HG03066 (cell line): ENCODE measurements around the gene QRICH2.
"Not testable (repeated sequence)": the region's sequence is repeated elsewhere in the genome, so short reads cannot be mapped to it uniquely, and the experiment has no call there.

Source experiments
- ATAC-seq: cut with Tn5 transposase; IDR thresholded peaks from one replicate; pipeline ENCODE4 v1.9.1; 2021; ENCODE audit warnings: low read depth; ENCODE audit not compliant: unreplicated experiment

QRICH2 gene

DNA sequence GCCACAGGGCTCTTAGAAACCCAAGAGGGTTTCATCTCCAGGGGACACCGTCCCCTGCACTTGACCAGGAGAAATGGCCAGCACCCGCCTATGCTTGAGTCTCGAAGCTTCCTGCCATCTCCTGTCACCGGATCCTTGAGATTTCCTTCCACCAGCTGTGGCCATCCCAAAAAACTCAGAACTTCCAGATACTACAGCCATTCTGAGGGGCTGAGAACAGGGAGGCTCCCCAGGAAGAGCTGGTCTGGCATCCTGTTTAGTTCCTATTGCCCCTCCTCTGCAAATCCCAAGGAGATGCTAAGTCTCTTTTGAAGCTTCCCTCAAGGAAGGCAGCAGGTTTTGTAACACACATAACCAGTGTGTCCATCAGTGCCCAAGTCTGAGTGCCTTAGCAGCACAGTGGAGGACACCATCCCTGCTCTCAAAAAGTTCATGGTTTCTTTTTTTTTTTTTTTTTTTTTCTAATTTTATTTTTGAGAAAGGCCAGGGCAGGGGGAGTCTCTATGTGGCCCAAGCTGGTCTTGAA lies 41.0 kb downstream of the QRICH2 start:
- no peak for ATAC-seq

DNA sequence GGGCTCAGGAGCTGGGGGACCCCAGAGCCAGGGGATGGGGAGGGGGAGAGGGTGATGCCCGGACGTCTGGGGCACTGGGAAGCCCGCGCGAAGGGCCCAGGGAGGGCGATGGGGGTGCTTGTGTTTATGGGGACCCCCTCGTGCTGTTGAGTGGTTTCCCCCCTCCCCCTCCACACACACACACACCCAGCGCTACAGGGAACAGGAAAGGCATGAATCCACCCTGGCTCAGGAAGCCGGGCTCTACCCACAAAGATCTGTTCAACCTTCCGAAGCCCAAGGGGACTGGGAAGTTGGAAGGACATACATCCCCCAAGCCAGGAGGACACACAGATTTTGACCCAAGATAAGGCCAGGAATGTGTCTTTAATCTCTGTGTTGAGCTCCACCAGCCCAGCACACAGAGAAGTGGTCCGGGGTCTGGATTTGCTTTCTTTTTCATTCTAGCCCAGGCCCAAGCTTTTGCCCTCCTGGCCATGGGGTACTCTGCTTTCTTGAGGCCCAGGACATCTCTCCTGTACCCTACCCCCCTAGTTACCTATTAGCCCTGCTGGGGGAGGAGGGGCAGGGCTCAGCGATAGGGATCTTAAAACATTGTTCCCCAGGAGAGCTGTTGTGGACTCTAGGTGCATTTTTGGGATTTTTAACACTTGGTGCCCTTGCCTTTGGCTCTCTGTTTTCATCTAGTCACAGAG lies 41.7 kb downstream of the QRICH2 start:
- no peak for ATAC-seq

DNA sequence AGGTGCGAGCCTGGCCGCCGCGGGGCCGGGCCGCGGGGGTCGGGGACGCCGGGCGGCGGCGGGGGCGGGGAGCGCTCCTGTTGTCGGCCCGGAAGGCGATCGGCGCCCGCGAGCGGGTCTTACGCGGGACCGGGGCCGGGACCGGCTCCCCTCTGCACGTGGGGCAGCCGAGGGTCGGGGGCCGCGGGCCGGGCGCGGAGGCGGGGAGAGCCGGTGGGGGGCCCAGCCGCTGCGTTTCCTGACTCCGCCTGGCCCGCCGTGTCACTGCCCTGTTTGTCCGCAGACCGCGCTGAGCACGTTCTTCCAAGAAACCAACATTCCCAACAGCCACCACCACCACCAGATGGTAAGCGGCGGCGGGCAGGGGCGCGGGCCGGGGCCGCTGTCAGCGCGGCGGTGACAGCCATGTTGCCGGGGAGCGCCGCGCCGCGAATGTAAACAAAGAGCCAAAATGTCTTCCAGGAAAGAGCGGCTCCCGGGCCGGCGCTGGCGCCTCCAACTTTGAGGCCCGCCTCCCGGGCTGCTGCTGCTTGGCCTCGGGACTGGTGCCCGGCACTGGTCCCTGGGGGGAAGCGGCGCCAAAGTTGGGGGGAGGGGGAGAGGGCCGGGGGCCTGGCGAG lies 42.3 kb downstream of the QRICH2 start:
- no peak for ATAC-seq

DNA sequence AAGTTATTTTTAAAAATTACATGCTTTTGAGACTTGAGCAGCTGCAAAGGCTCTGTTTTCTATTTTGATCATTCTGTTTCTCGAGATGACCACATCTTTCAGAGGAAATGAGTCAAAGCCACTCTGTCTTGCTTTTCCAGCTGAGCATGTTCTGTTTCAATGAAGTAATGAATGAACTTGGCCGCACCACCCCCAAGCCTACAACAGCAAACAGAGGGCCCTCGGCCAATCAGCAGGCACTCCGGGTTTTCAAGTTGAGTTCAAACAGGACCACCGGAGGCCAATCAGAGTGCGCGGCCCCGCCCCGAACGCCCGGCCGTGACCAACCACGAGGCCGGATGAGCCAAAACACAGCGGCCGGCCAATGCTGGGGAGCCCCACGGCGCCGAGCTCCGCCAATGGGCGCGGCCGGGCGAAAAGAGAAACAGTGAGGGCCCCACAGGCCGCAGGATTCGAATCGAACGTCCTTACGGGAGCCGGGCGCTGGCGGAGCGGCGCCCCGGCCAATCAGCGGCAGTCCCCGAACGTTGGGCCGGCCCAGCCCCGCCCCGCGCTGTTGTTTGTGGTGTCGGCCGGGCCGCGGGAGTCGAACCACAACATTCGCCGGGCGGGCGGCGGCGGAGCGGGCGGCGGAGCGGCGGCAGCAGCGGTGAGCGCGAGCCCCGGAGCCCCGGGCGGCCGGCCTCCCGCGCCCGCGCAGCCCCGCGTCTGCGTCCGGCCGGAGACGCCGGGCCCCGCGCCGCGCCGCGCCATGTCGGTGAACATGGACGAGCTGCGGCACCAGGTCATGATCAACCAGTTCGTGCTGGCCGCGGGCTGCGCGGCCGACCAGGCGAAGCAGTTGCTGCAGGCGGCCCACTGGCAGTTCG lies 43.1 kb downstream of the QRICH2 start, which contains the start of gene UBALD2:
Gene UBALD2, plus strand, starts transcription at position 594 of the 869 bp plus-strand sequence. Its CDS starts 158 bp downstream, at position 752.
- ATAC-seq = peak; percentile 67

DNA sequence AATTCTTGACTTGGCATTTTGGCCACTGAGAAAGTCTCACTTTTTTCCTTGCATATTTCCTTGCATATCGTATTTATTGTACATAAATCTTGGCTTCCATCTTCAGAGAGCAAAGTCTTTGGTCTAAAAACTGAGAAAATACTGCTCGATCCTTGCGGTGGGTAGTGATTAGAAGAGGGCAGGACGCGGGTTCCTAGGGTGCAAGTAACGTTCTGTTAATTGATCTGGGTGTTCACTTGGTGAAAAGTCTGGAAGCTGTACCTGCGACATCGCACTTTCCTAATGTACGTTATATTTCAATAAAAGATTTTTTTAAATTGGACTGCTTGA lies 43.7 kb downstream of the QRICH2 start:
- peak; percentile 2 for ATAC-seq

DNA sequence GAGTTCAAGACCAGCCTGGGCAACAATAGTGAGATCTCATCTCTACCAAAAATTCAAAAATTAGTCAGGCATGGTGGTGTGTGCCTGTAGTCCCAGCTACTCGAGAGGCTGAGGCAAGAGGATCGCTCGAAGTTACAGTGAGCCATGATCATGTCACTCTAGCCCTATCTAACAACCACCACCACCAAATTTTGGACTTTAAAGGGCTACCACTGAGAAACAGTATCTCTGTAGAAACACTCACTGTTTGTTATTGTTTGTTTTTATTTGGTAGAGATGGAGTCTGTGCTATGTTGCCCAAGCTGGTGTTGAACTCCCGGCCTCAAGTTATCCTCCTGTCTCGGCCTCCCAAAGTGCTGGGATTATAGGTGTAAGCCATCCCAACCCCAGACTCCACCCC lies 44.2 kb downstream of the QRICH2 start:
- ATAC-seq = no peak

DNA sequence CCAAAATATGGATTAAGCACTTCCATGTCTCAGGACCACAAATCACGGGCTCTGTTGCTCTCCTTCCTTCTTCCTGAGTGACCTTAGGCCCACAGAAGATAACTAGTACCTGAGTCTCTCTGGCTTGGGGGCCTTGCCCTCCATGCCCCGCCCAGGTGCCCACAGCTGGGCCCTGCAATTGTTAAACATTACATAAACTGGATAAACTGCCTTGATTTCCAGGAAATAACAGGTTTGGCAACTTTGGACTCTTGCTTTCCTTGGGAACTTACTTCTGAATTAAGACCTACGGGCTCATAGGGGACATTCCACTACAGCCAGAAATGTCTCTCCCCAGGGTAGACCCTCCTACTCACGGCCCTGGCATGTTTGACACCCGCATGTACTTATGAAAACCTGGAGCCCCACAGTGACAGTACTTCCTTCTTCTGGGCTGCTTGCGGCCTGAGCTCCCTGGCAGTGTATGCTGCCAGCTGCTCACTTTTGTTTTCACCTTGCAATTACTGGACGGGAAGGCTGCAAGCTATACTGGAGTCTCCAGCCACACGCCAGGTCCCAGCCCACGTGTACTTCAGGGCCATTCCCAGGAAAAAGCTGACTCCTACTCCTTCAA lies 45.2 kb downstream of the QRICH2 start:
- ATAC-seq = no peak

DNA sequence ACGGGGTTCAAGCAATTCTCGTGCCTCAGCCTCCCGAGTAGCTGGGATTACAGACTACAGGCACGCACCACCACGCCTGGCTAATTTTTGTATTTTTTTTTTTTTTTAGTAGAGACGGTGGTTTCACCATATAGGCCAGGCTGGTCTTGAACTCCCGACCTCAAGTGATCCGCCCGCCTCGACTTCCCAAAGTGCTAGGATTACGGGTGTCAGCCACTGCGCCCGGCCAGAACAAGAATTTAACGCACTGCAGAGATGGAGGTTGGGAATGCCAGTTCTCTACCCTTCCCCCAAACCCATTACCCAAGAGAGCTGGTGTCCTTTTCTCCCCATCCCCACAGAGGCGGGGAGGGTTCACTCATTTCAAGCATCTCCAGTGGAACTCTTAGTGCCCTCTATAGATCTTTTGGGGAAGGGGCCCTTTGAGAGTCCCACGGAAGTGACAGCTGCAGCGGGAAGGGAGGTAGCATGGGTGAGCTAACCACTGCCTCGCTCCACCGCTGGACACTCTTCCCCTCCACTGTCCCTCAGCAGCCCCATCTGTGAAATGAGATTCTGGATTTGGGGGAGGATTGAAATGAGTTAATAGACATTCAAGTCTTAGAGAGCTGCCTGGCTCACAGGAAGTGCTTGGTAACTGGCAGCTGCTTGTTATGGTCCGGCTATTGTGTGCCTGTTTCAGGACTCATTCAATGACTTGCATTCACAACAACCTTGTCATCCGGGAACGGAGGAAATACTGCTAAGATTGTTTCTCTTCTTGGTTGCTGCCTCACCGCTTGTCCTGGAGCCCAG lies 46.5 kb downstream of the QRICH2 start:
- no peak for ATAC-seq

DNA sequence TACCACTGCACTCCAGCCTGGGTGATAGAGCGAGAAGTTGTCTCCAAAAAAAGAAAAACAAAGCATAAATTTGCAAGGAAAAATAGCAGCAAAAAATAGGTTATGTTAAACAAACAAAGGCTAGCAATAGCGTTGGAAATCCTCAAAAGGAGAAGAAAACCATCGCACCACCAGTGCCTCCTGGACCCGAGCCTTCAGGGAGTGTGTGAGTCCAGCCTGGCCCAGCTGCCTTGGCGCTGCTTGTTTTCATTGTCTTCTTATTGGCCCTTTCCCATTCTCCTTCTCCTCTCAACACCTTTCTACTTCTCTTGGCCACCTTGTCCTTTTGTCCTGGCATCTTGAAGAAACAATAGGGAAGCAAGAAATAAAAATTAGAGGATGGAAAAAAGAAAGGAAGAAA lies 47.4 kb downstream of the QRICH2 start:
- no peak for ATAC-seq

DNA sequence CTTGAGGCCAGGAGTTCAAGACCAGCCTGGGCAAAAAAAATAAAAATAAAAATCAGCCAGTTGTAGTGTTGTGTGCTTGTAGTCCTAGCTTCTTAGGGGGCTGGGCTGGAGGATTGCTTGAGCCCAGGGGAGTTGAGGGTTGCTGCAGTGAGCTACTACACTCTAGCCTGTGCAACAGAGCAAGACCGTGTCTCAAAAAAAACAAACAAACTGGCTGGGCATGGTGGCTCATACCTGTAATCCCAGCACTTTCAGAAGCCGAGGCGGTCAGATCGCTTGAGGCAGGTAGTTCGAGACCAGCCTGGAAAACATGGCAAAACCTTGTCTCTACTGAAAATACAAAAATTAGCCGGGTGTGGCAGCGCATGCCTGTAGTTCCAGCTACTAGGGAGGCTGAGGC lies 47.9 kb downstream of the QRICH2 start:
- ATAC-seq = no peak

DNA sequence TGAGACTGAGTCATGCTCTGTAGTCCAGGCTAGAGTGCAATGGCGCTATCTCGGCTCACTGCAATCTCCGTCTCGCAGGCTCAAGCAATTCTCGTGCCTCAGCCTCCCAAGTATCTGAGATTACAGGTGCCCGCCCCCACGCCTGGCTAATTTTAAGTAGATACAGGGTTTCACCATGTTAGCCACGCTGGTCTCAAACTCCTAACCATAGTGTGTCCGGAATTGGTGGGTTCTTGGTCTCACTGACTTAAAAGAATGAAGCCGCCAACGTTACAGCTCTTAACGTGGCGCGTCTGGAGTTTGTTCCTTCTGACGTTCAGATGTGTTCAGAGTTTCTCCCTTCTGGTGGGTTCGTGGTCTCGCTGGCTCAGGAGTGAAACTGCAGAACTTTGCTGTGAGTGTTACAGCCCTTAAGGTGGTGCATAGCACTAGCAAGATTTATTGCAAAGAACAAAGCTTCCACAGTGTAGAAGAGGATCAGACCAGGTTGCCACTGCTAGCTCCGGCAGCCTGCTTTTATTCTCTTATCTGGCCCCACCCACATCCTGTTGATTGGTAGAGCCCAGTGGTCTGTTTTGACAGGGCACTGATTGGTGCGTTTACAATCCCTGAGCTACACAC lies 51.5 kb downstream of the QRICH2 start:
- ATAC-seq = not testable (repeated sequence)

DNA sequence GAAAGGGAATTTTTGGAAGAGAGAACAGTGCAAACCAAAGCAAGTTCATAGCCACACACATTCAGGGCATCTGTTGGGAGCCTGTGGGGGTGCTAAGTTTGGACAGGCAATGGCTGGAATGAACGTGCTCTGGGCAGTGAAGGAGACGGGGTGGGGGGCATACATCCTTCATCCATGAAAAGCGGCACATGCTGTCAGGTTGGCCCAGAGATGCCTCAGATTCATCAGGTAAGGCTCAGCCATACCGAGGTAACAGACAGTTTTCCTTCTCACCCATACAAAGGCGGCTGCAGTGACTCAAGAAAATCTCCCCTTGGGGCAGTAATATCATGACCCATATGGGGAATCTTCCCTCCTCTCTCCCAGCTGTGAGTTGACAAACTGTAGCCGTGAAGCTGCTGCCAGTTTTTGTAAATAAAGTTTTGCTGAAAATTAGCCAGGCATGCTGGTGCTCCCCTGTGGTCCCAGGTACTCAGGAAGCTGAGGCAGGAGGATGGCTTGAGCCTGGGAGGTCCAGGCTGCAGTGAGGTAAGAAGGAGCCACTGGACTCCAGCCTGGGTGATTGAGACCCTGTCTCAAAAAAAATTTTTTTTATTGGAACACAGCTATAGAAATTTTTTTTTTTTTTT lies 52.2 kb downstream of the QRICH2 start:
- ATAC-seq = no peak

DNA sequence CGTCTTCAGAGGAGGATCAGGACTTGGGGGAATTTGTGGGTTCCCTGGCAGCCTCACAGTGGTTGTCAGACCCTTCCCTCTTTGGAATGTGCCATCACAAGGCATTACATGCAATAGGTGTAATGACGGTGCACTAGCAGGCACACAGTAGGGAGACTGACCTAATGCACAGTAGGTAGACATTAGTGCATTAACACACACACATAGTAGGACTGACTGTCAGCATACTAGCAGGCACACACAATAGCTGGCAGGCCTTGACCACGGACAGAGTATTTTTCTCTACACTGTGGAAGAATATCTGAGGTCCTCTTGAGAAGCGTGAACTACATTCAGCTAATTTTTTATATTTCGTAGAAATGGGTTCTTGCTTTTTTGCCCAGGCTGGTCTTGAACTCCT lies 53.8 kb downstream of the QRICH2 start:
- ATAC-seq = no peak

DNA sequence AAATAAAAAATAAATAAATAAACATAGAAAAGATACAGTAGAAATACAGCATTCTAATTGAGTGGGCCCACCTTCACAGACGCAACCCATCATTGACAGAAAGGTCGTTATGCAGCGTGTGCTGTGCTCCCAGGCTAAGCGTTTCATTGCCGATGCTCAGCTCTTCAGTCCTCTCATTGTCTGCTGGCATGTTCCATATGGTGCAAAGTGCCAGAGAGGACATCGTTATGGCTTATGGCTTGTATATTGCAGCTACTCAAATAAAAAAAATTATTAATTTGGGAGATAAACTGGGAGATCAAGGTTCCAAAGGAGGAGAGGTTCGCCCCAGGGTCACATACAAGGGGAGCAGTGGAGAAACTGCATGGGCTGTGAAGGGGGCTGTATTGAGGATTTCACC lies 54.2 kb downstream of the QRICH2 start:
- no peak for ATAC-seq

DNA sequence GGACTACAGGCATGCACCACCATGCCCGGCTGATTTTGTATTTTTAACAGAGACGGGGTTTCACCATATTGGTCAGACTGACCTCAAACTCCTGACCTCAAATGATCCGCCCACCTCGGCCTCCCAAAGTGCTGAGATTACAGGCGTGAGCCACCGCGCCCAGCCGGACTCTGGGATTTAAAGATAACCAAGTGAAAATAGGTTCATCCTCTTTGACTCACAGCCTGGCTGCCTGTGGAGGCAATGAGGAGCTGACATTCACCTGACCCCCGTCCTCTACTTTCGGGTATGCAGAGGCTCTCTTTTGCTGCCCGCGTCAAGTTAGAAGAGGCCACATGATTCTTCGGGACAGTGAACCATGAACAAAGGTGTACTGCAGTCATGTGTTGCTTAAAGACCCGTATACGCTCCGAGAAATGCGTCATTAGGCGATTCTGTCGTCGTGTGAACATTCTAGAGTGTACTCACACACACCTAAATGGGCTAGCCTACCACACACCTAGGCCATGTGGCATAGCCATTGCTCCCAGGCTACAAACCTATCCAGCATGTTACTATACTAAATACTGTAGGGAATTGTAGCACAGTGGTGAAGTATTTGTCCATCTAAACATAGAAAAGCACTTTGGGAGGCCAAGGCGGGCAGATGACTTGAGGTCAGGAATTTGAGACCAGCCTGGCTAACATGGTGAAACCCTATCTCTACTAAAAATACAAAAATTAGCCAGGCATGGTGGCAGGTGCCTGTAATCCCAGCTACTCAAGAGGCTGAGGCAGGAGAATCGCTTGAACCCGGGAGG lies 54.9 kb downstream of the QRICH2 start:
- not testable (repeated sequence) for ATAC-seq

DNA sequence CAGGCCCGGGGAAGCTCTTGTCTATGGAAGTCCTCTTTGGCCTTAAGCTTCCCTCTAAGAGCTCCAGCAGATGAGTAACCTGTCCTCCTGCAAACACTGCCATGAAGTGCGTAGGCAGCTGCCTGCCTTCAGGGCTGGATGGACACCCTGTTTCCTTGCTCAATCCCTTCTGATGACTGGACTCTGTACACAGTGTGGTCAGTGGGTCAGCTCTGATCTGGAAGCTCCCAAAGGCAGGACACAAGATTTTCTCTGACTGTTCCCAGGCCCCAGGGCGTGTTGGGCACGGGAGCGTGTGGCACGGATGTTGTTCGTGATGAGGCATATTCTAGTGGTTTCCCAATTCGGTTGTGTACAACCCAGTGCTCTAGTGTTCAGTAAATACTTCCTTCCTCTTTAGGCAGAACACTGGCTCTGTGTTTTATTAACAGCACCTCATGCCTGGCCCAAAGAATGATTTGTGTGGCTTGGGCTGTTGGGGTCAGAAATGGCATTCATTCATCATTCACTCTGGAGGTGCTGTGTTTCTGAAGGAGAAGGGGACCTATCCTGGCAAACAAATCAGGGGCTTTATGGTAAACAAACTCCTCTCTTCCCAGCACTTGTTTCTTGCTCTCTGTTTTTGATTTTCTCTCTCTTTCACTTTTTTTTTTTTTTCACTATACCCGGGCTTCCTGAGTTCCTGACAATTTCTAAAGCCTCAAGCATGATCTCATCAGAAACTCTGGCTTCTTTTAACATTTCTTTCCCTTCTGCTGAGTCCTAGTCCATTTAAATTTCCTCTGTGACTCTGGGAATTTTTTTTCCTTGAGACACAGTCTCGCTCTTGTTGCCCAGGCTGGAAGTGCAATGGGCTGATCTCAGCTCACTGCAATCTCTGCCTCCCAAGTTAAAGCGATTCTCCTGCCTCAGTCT lies 55.8 kb downstream of the QRICH2 start:
- no peak for ATAC-seq

DNA sequence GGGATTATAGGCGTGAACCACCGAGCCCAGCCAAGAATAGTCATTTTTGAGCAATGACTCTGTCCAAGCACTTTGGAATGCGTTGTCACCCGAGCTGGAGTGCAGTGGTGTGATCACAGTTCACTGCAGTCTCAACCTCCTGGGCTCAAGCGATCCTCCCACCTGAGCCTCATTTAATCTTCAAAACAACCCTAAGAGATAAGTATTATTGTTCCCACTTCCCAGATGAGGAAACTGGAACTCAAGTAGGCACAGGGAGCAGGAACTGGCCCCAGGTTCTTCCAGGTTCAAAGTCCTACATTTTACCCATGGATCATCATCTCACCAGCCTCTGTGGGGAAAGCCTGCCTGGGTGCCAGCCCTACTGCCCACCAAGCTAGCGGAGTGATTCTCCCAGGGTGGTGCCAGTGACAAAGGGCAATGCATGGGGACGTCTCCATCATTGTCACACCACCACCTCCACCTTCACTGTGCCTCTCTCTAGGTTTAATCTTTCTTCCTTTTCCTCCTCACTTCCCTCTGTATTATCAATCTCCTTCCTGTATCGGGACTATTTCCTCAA lies 56.5 kb downstream of the QRICH2 start:
- no peak for ATAC-seq
